Measurements from ENCODE around the gene SLC51B. TPM values are rescaled to one million over a fixed set of nuclear protein-coding genes. Genes with fewer than 3 reads are reported as not detected.

SLC51B gene
- total RNA-seq, 2 donors from 2014 or later, result not detected

GRCh38 chr15:65028338-65028737, 16.8 kb upstream of the SLC51B start:
- Histone ChIP-seq H3K36me3 (peaks cover 5% of the 10 kb centered on the region), H3K27ac (no peak overlapping the region), H3K4me1 (ENCODE audit: control insufficient read depth in 1 of 2, low read depth in 2 of 2) (peaks cover 8 to 16% of the 10 kb centered on the region in 2 donors), H3K4me3 (peak overlapping the region; percentile 98), H3K27me3 (replicated peaks; ENCODE audit: insufficient read depth) (no peaks in the 10 kb centered on the region), H3K9me3 (no peaks in the 10 kb centered on the region)
- no peak for TF ChIP-seq CTCF (IDR thresholded peaks at IDR 0.05)
- DNase-seq (ENCODE audit: low spot score), result no peak
- no peak for ATAC-seq (ENCODE audit: insufficient number of reproducible peaks, low FRiP score, low read depth)

GRCh38 chr15:65028921-65029735, 16.1 kb upstream of the SLC51B start, which contains the start of gene MTFMT:
Gene MTFMT (minus strand): TSS chr15:65029639. CDS start chr15:65029613, 26 bp downstream.
- H3K4me3 ChIP-seq, result peak within 1 kb of the TSS; percentile 98
- H3K27me3 ChIP-seq (replicated peaks; ENCODE audit: insufficient read depth), result no peaks in the 10 kb centered on the region
- no peaks in the 10 kb centered on the region for H3K9me3 ChIP-seq
- peak within 1 kb of the TSS; percentile 60 for H3K27ac ChIP-seq
- H3K4me1 ChIP-seq (ENCODE audit: control insufficient read depth in 1 of 2, low read depth in 2 of 2), result peaks cover 11 to 24% of the 10 kb centered on the region in 2 donors
- ATAC-seq (ENCODE audit: insufficient number of reproducible peaks, low FRiP score, low read depth) (peak; percentile 77), DNase-seq (ENCODE audit: low spot score) (peak; percentile 84)
- TF ChIP-seq CTCF (IDR thresholded peaks at IDR 0.05), result peak; percentile 9
- H3K36me3 ChIP-seq, result no peaks in the 10 kb centered on the region

GRCh38 chr15:65029736-65030208, 15.4 kb upstream of the SLC51B start:
- no peak for DNase-seq (ENCODE audit: low spot score)
- no peaks in the 10 kb centered on the region for H3K9me3 ChIP-seq
- TF ChIP-seq CTCF (IDR thresholded peaks at IDR 0.05), result no peak

DNA sequence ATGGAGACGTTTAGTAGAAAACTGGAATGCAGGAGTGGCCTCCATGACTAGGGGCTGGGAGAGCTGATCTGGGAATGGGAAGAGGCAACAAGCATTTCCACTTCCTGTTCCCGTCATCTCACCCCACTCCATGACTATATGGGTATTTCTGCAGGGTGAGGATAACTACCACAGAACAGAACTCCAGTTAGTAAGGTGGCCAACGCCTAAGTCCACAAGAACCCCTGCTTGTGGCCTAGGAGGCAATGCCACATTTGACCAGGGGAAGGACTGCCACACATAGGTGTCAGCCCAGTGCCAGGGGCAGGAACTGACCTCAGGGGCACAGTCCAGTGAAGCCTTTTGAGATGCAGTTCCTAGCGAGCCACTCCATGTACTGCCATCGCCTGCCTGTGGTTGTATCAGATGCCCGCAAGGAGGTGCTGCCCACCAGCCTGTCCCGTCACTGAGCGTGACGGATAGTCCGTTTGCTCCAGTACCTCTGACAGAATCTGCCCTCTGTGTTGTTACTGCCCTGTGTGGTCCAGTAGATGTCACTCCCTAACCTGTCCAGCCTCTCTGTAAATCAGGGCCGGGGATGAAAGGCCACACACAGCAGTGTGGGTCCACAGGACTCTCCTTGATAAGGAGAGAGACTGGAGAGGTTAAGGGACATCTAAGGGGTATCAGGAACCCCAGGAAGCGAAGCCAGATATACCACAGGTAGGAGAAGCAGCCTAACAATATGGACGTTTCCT, 12.2 kb upstream of the SLC51B start:
- Histone ChIP-seq H3K27me3 (replicated peaks; ENCODE audit: insufficient read depth) (no peaks in the 10 kb centered on the region), H3K9me3 (no peaks in the 10 kb centered on the region), H3K27ac (no peak overlapping the region), H3K4me3 (no peak overlapping the region), H3K4me1 (ENCODE audit: control insufficient read depth in 1 of 2, low read depth in 2 of 2) (peaks cover 9 to 20% of the 10 kb centered on the region in 2 donors), H3K36me3 (no peaks in the 10 kb centered on the region)
- TF ChIP-seq CTCF (IDR thresholded peaks at IDR 0.05), result peak; percentile 73
- DNase-seq (ENCODE audit: low spot score) (no peak), ATAC-seq (ENCODE audit: insufficient number of reproducible peaks, low FRiP score, low read depth) (peak; percentile 58)

More at GRCh38 chr15:65029736-65030208, 15.4 kb upstream of the SLC51B start:
- H3K27me3 ChIP-seq (replicated peaks; ENCODE audit: insufficient read depth), result no peaks in the 10 kb centered on the region
- H3K4me3 ChIP-seq, result peak overlapping the region; percentile 98
- H3K27ac ChIP-seq, result peak overlapping the region in 1 of 2 donors; percentile 60
- peaks cover 11 to 25% of the 10 kb centered on the region in 2 donors for H3K4me1 ChIP-seq (ENCODE audit: control insufficient read depth in 1 of 2, low read depth in 2 of 2)
- ATAC-seq (ENCODE audit: insufficient number of reproducible peaks, low FRiP score, low read depth), result no peak
- no peaks in the 10 kb centered on the region for H3K36me3 ChIP-seq

Measured in thoracic aorta (tissue), 2 donors.